Liver (tissue), 9 donors: ENCODE data around the gene PLD2. TPM values are rescaled to one million over a fixed set of nuclear protein-coding genes. Genes with fewer than 3 reads are reported as not detected.

Experiments
- DNase-seq: peaks from one replicate; pipeline ENCODE4 v3.0.0-alpha.2; 2017; ENCODE audit warnings: low spot score
- H3K27ac ChIP-seq, 2 donors: one replicate each; pipeline ENCODE4 v1.7.0; 2013; ENCODE audit warnings: inconsistent platforms in 2 of 2, low read length in 2 of 2, control low read depth in 1 of 2, low read depth in 1 of 2, mild to moderate bottlenecking in 1 of 2
- H3K27me3 ChIP-seq, 4 donors: one replicate each; pipeline versions ENCODE4 v1.6.1 to v1.7.0; 2013; ENCODE audit warnings: low read length in 3 of 4, inconsistent platforms in 1 of 4, mild to moderate bottlenecking in 1 of 4, moderate library complexity in 1 of 4; ENCODE audit not compliant: control insufficient read depth in 4 of 4, insufficient read depth in 4 of 4
- H3K36me3 ChIP-seq, 4 donors: one replicate each; pipeline versions ENCODE4 v1.6.1 to v1.7.0; 2013; ENCODE audit warnings: low read length in 3 of 4, mild to moderate bottlenecking in 3 of 4, low read depth in 1 of 4, moderate library complexity in 1 of 4; ENCODE audit not compliant: control insufficient read depth in 4 of 4, insufficient read depth in 3 of 4
- H3K4me1 ChIP-seq, 4 donors: one replicate each; pipeline versions ENCODE4 v1.6.1 to v1.7.0; 2013; ENCODE audit warnings: low read length in 3 of 4, mild to moderate bottlenecking in 3 of 4, moderate library complexity in 1 of 4; ENCODE audit not compliant: control insufficient read depth in 4 of 4, insufficient read depth in 4 of 4
- H3K4me3 ChIP-seq, 3 donors: one replicate each; pipeline versions ENCODE4 v1.6.1 to v1.7.0; 2013; ENCODE audit warnings: low read length in 3 of 3, control low read depth in 1 of 3, low read depth in 1 of 3, mild to moderate bottlenecking in 1 of 3
- H3K9ac ChIP-seq, 2 donors: one replicate each; pipeline ENCODE4 v1.7.0; 2013; ENCODE audit warnings: low read length in 2 of 2, mild to moderate bottlenecking in 2 of 2, moderate library complexity in 2 of 2, control low read depth in 1 of 2, low read depth in 1 of 2
- H3K9me3 ChIP-seq, 4 donors: one replicate each; pipeline versions ENCODE4 v1.6.1 to v1.7.0; 2013; ENCODE audit warnings: low read length in 3 of 4; ENCODE audit not compliant: control insufficient read depth in 4 of 4
- EGR1 ChIP-seq, 2 donors: IDR thresholded peaks; 2 replicates each; pipeline ENCODE4 v1.6.1; 2016 to 2018; ENCODE audit warnings: antibody characterized with exemption in 2 of 2, low read depth in 2 of 2
- FOXA1 ChIP-seq: IDR thresholded peaks from 2 replicates; pipeline ENCODE4 v1.6.1; 2016; ENCODE audit warnings: antibody characterized with exemption
- FOXA2 ChIP-seq: IDR thresholded peaks from 2 replicates; pipeline ENCODE4 v1.6.1; 2016; ENCODE audit warnings: antibody characterized with exemption
- GABPA ChIP-seq, 2 donors: IDR thresholded peaks in 1 of 2; conservative IDR thresholded peaks in 1 of 2; 2 replicates each; pipeline ENCODE4 v1.6.1; 2016; ENCODE audit warnings: antibody characterized with exemption in 2 of 2, mild to moderate bottlenecking in 1 of 2, moderate library complexity in 1 of 2
- HNF4A ChIP-seq, 2 donors: conservative IDR thresholded peaks; 2 replicates each; pipeline ENCODE4 v1.6.1; 2016; ENCODE audit warnings: antibody characterized with exemption in 2 of 2, mild to moderate bottlenecking in 2 of 2
- HNF4G ChIP-seq: IDR thresholded peaks from 2 replicates; pipeline ENCODE4 v1.6.1; 2016; ENCODE audit warnings: antibody characterized with exemption
- JUND ChIP-seq, 2 donors: IDR thresholded peaks; 2 replicates each; pipeline ENCODE4 v1.6.1; 2016; ENCODE audit warnings: antibody characterized with exemption in 2 of 2
- NR2F2 ChIP-seq: IDR thresholded peaks from 2 replicates; pipeline ENCODE4 v1.6.1; 2016; ENCODE audit warnings: antibody characterized with exemption
- RAD21 ChIP-seq, 2 donors: IDR thresholded peaks; 2 replicates each; pipeline ENCODE4 v1.6.1; 2016; ENCODE audit warnings: antibody characterized with exemption in 2 of 2, mild to moderate bottlenecking in 2 of 2
- RXRA ChIP-seq, 2 donors: IDR thresholded peaks; 2 replicates each; pipeline ENCODE4 v1.6.1; 2017 to 2018; ENCODE audit warnings: antibody characterized with exemption in 2 of 2, mild to moderate bottlenecking in 1 of 2
- SP1 ChIP-seq: IDR thresholded peaks from 2 replicates; pipeline ENCODE4 v1.6.1; 2018; ENCODE audit warnings: antibody characterized with exemption, mild to moderate bottlenecking
- YY1 ChIP-seq: IDR thresholded peaks from 2 replicates; pipeline ENCODE4 v1.6.1; 2016; ENCODE audit warnings: antibody characterized with exemption, mild to moderate bottlenecking
- WGBS: extraction: QIAGEN DNeasy Blood & Tissue Kit; methylation state at CpG from one replicate; pipeline ENCODE4 v1.1.7; 2013; 5-methylcytosine and 5-hydroxymethylcytosine counted together
- polyA plus RNA-seq, 2 donors: library from polyadenylated mRNA; stranded (reverse) in 1 of 2; unstranded in 1 of 2; fragments of 200-250 nt in 1 of 2; fragments of >200 nt in 1 of 2; fragmentation: Nextera tagmentation in 1 of 2; extraction: Ambion mirVana in 1 of 2; gene quantifications; one replicate each; pipeline versions ENCODE4 v1.2.1 to v1.2.3, GENCODE V29; 2013 to 2015
- total RNA-seq, 2 donors: library from RNA; depleted of rRNA; stranded (reverse); fragments of >200 nt; gene quantifications; one replicate each; pipeline ENCODE4 v1.2.3, GENCODE V29; 2014
- TF ChIP-seq, protein P1 (sequence below): IDR thresholded peaks from 2 replicates; pipeline ENCODE4 v1.6.1; 2016; ENCODE audit warnings: antibody characterized with exemption, mild to moderate bottlenecking
- TF ChIP-seq, protein P2 (sequence below): IDR thresholded peaks from 2 replicates; pipeline ENCODE4 v1.6.1; 2016; ENCODE audit warnings: antibody characterized with exemption
- TF ChIP-seq, protein P3 (sequence below): IDR thresholded peaks from 2 replicates; pipeline ENCODE4 v1.6.1; 2016; ENCODE audit warnings: antibody characterized with exemption
- TF ChIP-seq, protein P4 (sequence below): fragments of 150-350 bp; IDR thresholded peaks from 2 replicates; pipeline ENCODE4 v1.5.1; 2017; ENCODE audit warnings: improper control_type of control experiment, low read depth, low read length; ENCODE audit not compliant: missing input control
- donor health status: healthy.
- donor health status: healthy.
- donor health status: healthy.
- donor health status: healthy.
- donor health status: healthy.

PLD2 gene
- total and polyA plus RNA-seq, 4 donors = 3.5 to 15.8 (median 5.8) TPM

- TF ChIP-seq EGR1 (IDR thresholded peaks at IDR 0.05; ENCODE audit: low read depth in 2 of 2) (no peak), HNF4A (conservative IDR thresholded peaks at IDR 0.05) (no peak), NR2F2 (no peak)
- Histone ChIP-seq H3K27me3 (no peaks in the 10 kb centered on the region), H3K4me3 (peak within 1 kb of the TSS; percentile 55 to 96 (median 77)), H3K9ac (peak within 1 kb of the TSS; percentile 34 to 66), H3K4me1 (peaks cover 12 to 37% (median 27%) of the 10 kb centered on the region in 4 donors), H3K36me3 (no peaks in the 10 kb centered on the region), H3K27ac (peak within 1 kb of the TSS; percentile 86 to 90), H3K9me3 (no peaks in the 10 kb centered on the region)
- DNase-seq = peak; percentile 87
- WGBS = under 1% methylated on average over 91 of the region's 91 CpGs
Measured at GRCh38 chr17:4833178-4833940, 26.4 kb downstream of the PLD2 start, which contains the start of gene MINK1. MINK1 (plus strand) TSS chr17:4833340; CDS start chr17:4833584, 244 bp downstream.

- TF ChIP-seq HNF4A (conservative IDR thresholded peaks at IDR 0.05) (no peak), NR2F2 (peak; percentile 22), SP1 (peak; percentile 6), GABPA (IDR thresholded peaks at IDR 0.05 in 1 of 2, conservative IDR thresholded peaks at IDR 0.05 in 1 of 2) (no peak)
- TF ChIP-seq, protein P1, sequence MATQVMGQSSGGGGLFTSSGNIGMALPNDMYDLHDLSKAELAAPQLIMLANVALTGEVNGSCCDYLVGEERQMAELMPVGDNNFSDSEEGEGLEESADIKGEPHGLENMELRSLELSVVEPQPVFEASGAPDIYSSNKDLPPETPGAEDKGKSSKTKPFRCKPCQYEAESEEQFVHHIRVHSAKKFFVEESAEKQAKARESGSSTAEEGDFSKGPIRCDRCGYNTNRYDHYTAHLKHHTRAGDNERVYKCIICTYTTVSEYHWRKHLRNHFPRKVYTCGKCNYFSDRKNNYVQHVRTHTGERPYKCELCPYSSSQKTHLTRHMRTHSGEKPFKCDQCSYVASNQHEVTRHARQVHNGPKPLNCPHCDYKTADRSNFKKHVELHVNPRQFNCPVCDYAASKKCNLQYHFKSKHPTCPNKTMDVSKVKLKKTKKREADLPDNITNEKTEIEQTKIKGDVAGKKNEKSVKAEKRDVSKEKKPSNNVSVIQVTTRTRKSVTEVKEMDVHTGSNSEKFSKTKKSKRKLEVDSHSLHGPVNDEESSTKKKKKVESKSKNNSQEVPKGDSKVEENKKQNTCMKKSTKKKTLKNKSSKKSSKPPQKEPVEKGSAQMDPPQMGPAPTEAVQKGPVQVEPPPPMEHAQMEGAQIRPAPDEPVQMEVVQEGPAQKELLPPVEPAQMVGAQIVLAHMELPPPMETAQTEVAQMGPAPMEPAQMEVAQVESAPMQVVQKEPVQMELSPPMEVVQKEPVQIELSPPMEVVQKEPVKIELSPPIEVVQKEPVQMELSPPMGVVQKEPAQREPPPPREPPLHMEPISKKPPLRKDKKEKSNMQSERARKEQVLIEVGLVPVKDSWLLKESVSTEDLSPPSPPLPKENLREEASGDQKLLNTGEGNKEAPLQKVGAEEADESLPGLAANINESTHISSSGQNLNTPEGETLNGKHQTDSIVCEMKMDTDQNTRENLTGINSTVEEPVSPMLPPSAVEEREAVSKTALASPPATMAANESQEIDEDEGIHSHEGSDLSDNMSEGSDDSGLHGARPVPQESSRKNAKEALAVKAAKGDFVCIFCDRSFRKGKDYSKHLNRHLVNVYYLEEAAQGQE = peak; percentile 13
- TF ChIP-seq, protein P2, sequence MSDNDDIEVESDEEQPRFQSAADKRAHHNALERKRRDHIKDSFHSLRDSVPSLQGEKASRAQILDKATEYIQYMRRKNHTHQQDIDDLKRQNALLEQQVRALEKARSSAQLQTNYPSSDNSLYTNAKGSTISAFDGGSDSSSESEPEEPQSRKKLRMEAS = peak; percentile 60
- DNase-seq = peak; percentile 49
- no peaks in the 10 kb centered on the region for H3K36me3 ChIP-seq
- 4% methylated on average over 15 of the region's 15 CpGs for WGBS
- H3K9me3 ChIP-seq = no peaks in the 10 kb centered on the region
- H3K9ac ChIP-seq = no peak overlapping the region
- peak overlapping the region; percentile 86 to 90 for H3K27ac ChIP-seq
- peaks cover 12 to 35% (median 27%) of the 10 kb centered on the region in 4 donors for H3K4me1 ChIP-seq
- H3K4me3 ChIP-seq = peak overlapping the region; percentile 55 to 96 (median 77)
- no peaks in the 10 kb centered on the region for H3K27me3 ChIP-seq
Measured at GRCh38 chr17:4833941-4834680, 27.2 kb downstream of the PLD2 start.

DNA sequence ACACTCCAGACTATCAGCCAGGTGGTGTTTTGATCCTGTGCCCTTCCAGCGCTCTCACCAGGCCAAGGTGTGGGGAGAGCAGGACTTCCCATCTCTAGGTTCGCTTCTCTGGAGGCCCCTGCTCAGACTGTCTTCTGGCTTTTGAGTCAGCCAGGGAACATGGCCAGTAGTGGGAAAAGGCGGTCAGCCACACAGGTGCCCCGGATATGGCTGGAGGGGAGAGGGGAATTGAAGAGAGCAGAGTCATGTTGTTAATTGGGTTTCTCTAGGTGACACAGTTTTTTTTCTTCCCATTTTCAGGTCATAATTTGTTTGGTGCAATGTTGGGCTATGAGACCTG is 27.7 kb downstream of the PLD2 start:
- peak overlapping the region; percentile 86 to 90 for H3K27ac ChIP-seq
- H3K27me3 ChIP-seq = no peaks in the 10 kb centered on the region
- peaks cover 12 to 35% (median 27%) of the 10 kb centered on the region in 4 donors for H3K4me1 ChIP-seq
- no peaks in the 10 kb centered on the region for H3K9me3 ChIP-seq
- no peaks in the 10 kb centered on the region for H3K36me3 ChIP-seq
- no peak for DNase-seq
- 35% methylated on average over 4 of the region's 4 CpGs for WGBS
- TF ChIP-seq JUND (IDR thresholded peaks at IDR 0.05) (no peak), GABPA (IDR thresholded peaks at IDR 0.05 in 1 of 2, conservative IDR thresholded peaks at IDR 0.05 in 1 of 2) (no peak), HNF4G (no peak), FOXA2 (no peak), RXRA (IDR thresholded peaks at IDR 0.05) (no peak), RAD21 (IDR thresholded peaks at IDR 0.05) (no peak), FOXA1 (no peak), YY1 (no peak), EGR1 (IDR thresholded peaks at IDR 0.05; ENCODE audit: low read depth in 2 of 2) (no peak), HNF4A (conservative IDR thresholded peaks at IDR 0.05) (no peak)
- TF ChIP-seq, protein P3, sequence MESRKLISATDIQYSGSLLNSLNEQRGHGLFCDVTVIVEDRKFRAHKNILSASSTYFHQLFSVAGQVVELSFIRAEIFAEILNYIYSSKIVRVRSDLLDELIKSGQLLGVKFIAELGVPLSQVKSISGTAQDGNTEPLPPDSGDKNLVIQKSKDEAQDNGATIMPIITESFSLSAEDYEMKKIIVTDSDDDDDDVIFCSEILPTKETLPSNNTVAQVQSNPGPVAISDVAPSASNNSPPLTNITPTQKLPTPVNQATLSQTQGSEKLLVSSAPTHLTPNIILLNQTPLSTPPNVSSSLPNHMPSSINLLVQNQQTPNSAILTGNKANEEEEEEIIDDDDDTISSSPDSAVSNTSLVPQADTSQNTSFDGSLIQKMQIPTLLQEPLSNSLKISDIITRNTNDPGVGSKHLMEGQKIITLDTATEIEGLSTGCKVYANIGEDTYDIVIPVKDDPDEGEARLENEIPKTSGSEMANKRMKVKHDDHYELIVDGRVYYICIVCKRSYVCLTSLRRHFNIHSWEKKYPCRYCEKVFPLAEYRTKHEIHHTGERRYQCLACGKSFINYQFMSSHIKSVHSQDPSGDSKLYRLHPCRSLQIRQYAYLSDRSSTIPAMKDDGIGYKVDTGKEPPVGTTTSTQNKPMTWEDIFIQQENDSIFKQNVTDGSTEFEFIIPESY = no peak
- TF ChIP-seq, protein P4, sequence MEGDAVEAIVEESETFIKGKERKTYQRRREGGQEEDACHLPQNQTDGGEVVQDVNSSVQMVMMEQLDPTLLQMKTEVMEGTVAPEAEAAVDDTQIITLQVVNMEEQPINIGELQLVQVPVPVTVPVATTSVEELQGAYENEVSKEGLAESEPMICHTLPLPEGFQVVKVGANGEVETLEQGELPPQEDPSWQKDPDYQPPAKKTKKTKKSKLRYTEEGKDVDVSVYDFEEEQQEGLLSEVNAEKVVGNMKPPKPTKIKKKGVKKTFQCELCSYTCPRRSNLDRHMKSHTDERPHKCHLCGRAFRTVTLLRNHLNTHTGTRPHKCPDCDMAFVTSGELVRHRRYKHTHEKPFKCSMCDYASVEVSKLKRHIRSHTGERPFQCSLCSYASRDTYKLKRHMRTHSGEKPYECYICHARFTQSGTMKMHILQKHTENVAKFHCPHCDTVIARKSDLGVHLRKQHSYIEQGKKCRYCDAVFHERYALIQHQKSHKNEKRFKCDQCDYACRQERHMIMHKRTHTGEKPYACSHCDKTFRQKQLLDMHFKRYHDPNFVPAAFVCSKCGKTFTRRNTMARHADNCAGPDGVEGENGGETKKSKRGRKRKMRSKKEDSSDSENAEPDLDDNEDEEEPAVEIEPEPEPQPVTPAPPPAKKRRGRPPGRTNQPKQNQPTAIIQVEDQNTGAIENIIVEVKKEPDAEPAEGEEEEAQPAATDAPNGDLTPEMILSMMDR = no peak
- peak overlapping the region in 1 of 2 donors; percentile 27 for H3K9ac ChIP-seq
- H3K4me3 ChIP-seq = peak overlapping the region; percentile 8 to 96 (median 77)
